GM12864 (cell line): Measurements from ENCODE around the gene OMG.

Source experiments
- DNase-seq: peaks from one replicate; pipeline ENCODE4 v3.0.0-alpha.2; 2011; ENCODE audit warnings: low read depth
- H3K4me3 ChIP-seq: 2 replicates; pipeline ENCODE4 v1.5.1; 2011; ENCODE audit warnings: mild to moderate bottlenecking, low read depth, low read length, control low read depth
- CTCF ChIP-seq: IDR thresholded peaks from 2 replicates; pipeline ENCODE4 v1.5.1; 2011; ENCODE audit warnings: low read depth, mild to moderate bottlenecking, moderate library complexity, low read length, control low read depth, inconsistent platforms; ENCODE audit errors: missing control alignments

Gene OMG

GRCh38 chr17:31251105-31251969 is 45.7 kb downstream of the OMG start:
- no peak overlapping the region for H3K4me3 ChIP-seq
- no peak for DNase-seq
- TF ChIP-seq CTCF, result no peak

- DNase-seq, result peak; percentile 31
- H3K4me3 ChIP-seq, result no peak overlapping the region
- TF ChIP-seq CTCF, result no peak
Observed at GRCh38 chr17:31250229-31250628, 46.8 kb downstream of the OMG start.

- no peak for TF ChIP-seq CTCF
- DNase-seq, result no peak
- H3K4me3 ChIP-seq, result no peak overlapping the region
Observed at GRCh38 chr17:31249835-31250141, 47.3 kb downstream of the OMG start.

GRCh38 chr17:31248986-31249834 is 47.8 kb downstream of the OMG start:
- no peak overlapping the region for H3K4me3 ChIP-seq
- DNase-seq, result no peak
- no peak for TF ChIP-seq CTCF
